Measurements from ENCODE around the gene ZBTB46.

ZBTB46 gene

DNA sequence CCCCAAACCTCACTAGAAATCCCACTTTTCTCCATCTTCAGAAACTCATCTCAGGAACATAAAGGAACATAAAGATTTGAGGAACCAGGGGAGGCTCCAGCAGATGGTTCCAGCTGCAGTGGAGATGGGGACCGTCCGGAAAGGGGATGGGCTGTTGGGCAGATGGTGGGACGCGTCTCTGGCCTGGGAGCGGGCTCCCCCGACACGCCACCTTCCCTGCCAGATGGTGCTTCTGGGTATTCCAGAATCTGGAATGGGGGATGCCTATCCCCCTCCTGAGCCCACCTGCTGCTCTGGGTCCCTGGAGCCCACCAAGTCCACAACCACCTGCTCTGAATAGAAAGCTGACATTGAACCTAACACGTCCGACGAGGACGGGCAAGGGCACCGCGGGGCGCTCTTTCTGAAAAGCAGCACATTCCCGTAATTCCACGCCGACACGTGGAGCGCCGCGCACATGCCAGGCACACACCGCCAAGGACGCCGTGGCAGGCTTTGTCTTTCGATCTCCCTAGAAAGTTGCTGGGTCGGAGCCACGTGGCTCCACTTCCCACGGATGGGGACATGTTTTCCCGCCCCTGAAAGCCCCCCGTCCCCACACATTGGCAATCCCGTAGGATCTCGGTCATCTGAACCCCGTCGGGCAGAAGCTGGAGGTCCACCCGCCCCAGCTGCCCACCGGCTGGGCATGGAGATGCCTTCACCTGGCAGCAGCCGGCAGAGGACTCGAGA, 64.2 kb downstream of the ZBTB46 start:
- DNase-seq (ENCODE audit: low read depth), result no peak

DNA sequence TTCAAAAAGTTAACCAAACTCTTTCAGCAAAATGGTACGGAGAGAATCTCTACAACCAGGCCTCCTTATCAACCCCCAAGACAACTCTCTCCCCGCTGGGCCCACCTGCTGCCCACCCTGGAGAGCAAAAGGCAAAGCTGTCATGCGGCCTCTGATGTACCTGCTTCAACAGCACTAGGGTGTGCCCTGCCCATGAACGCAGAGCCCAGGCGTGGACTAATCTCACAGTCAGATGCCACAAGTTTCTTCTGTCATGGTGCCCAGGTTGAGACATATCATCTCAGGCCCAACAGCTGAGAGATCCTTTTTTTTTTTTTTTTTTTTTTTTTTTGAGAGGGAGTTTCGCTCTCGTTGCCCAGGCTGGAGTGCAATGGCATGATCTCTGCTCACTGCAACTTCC, 65.2 kb downstream of the ZBTB46 start:
- no peak for DNase-seq (ENCODE audit: low read depth)

DNA sequence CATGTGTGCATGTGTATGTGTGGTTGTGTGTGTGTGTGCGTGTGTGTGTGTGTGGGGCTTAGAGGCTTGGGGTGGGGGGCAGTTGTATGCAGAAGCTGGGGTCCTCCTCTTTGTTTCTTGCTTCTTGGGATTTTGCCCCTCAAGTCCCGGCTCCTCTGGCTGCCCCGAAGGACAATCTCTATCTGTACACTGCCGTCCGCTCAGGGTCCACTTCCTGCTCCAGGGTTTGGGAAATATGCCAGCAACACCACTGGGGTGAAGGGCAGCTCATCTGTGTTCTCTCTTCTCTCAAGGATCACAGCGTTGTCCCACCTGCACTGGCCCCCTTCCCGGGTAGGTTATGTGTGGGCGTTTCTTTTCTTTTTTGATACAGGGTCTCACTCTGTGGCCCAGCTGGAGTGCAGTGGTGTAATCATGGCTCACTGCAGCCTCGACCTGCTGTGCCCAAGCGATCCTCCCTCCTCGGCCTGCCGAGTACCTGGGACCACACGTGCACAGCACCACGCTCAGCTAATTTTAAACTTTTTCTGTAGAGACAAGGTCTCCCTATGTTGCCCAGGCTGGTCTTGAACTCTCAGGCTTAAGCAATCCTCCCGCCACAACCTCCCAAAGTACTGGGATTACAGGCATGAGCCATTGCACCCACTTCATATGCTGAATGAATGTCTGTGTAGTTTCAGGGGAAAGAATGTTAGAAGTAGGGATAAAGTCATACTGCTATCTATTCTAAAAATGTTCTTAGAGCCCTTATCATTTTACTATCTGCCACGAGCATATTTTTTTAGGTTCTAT, 65.8 kb downstream of the ZBTB46 start:
- no peak for DNase-seq (ENCODE audit: low read depth)

DNA sequence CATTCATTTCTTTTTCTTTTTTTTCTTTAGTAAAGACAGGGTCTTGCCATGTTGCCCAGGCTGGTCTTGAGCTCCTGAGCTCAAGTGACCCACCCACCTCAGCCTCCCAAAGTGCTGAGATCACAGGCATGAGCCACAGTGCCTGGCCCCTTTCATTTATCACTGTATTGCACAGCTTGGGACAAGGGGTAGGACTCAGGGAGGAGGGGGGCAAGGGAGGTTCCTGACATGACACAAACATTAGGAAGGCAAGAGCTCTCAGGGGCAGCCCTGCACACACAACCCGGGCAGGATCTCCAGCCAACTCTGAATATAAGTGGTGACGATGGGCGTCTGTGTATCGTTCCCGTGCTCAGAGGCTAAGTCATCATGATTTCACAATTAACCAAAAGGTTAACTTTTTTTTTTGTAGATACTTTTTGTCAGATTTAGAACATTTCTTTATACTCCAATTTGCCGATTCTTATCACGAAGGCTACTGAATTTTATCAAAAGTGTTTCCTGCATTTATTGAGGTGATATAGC, 71.6 kb downstream of the ZBTB46 start:
- no peak for DNase-seq (ENCODE audit: low read depth)

DNA sequence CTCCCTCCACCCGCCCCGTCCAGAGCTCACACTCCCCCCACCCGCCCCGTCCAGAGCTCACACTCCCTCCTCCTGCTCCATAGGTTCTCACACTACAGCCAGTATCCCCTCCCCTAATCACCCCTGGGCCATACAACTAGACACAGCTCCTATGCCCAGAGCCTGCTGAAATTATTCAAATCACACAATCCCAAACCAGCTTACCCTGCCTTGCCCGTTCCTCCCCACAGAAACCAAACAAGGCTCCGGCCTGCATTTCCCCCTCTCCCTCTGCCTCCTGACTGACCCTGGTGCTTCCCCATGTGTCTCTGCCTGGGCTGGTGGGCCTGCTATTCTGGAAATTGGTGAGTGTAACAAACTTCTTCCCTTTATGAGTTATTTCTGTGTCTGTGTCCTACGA, 72.9 kb downstream of the ZBTB46 start:
- no peak for DNase-seq (ENCODE audit: low read depth)

DNA sequence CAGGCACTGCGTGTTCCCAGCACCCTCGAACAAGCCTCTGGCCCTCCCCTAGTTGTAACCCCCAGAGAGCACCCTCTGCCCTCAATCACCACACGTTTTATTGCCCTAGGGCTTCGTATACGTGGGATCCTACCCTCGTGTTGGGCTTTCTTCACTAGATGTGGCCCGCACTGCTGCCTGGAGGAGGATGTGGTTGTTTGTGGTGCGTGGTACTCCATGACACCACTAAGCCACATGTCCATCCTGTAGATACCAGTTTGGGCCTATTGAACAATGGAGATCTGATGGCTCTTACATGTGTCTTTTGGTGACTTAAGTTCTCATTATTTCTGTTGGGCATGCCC, 74.4 kb downstream of the ZBTB46 start:
- no peak for DNase-seq (ENCODE audit: low read depth)

DNA sequence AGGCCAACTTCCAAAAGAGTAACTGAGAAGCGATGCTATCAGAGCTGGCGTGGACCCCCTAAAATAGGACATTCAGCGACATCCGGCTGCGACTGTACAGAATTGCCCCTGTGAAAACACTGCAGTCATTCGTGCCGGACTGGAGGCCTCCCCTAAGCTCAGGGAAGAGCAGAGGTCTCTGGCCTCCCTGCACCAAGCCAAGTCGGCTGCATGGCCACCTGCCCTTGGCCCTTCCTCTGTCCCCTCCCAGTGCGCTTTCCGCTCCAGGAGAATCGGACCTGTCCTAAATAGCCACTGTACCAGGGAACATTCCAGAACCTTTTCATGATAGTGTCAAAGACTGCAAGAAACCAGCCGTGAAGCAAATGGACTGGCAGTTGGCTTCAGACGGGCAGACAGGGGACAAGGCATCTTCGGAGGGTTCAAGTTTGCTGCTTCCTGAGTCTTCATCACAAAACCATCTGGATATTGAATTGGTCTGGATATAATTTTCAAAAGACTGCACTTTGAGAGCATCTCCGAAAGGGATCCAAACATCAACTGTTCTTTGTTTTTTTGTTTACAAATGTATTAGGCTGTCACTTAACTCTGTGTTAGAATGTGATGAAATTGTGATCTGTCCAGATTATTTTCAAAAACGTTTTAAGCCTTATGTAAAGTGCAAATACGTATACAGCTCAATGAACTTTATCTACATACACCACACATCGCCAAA, 75.0 kb downstream of the ZBTB46 start:
- DNase-seq (ENCODE audit: low read depth), result no peak

DNA sequence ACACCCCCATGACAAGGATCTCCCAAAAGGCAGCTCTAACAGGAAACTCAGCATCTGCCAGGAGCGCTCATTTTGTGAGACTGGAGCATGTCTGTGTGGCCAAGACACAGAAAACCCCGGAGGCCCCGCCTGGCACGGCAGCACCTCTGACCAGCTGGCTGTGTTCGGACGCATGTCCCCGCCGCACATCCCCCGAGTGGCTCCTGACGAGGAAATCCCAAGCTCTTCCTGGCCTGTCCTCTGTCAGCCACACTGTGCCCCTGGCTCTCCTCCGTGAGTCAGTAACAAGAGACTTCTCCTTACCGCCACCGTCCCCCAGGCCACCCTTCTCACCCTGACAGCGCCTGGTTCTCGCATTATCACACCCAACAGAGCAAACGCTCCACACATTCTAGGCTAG, 77.1 kb downstream of the ZBTB46 start:
- no peak for DNase-seq (ENCODE audit: low read depth)

DNA sequence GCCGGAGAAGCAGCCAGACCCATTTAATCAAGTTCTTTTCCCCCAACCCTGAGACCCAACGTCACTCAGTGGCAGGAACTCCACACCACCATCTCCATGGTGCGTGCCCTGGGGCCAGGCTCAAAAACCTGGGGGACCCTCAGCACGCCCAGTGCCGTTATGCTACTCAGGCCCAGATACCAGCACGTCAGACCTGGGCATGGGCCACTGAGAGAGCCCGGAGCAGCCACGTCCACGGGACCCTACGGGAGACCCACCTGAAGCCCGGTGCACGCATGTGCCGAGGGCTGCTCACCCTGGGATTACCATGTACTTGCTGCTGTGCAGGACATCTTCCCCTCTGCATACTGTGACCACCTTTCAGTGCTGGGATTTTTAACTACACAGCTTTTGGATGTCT, 77.7 kb downstream of the ZBTB46 start:
- DNase-seq (ENCODE audit: low read depth), result no peak

DNA sequence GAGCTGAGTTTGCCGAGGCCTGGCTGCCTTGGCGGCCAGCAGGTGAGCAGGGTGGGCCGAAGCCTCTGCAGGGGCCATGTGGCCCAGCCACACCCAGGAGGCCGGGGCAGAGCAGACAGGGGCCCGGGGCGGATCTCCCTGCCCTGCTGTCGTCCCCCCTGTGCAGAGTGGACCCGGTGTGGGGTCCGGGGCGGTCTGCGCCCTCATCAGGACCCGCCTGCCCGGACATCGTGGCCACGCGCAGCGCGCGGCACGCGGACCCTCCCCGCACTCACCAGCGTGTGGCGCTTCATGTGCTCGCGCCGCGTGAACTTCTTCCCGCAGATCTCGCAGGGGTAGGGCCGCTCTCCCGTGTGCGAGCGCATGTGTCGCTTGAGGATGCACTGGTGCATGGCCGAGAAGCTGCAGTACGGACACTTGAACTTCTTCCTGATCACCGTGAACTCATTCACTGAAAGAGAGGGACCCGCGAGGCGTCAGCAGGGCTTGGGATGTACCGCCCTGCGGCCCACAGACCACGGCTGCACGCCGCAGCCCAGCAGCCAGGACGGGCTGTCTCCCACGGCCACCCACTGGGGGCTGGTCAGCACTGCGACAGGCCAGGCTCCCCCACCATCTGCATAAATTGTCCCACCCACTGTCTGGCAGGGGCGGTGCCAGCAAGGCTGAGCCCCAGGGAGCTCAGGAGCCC, 78.5 kb downstream of the ZBTB46 start:
- DNase-seq (ENCODE audit: low read depth), result no peak

DNA sequence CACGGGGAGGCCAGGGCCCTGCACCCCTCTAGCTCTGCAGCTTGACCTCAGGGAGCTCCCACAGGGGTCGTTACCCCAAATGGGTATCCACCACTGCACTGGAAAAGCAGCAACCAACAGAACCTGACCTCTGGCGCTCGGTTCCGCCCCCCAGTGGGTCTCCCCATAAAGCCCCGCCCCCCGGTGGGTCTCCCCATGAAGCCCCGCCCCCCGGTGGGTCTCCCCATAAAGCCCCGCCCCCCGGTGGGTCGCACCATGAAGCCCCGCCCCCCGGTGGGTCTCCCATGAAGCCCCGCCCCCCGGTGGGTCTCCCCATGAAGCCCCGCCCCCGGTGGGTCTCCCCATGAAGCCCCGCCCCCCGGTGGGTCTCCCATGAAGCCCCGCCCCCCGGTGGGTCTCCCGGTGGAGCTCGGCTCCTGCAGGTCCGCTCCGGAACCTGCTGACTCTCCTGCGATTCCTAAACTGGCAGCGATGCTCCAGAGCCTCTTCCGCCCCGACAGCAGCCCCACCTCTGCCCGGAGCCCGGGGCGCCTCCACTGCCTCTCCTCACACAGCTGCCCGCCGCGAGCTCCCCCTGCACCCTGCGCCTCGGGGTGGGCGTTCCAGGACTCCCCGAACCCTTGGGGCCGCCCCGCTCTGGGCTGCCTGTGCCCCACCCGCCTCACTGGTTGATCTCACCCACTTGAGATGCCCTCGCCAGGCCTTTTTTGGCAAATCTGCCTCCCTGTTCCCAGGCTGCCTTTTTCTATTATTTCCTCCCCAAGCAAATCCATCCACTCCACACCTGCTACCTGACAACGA, 79.4 kb downstream of the ZBTB46 start:
- no peak for DNase-seq (ENCODE audit: low read depth)

DNA sequence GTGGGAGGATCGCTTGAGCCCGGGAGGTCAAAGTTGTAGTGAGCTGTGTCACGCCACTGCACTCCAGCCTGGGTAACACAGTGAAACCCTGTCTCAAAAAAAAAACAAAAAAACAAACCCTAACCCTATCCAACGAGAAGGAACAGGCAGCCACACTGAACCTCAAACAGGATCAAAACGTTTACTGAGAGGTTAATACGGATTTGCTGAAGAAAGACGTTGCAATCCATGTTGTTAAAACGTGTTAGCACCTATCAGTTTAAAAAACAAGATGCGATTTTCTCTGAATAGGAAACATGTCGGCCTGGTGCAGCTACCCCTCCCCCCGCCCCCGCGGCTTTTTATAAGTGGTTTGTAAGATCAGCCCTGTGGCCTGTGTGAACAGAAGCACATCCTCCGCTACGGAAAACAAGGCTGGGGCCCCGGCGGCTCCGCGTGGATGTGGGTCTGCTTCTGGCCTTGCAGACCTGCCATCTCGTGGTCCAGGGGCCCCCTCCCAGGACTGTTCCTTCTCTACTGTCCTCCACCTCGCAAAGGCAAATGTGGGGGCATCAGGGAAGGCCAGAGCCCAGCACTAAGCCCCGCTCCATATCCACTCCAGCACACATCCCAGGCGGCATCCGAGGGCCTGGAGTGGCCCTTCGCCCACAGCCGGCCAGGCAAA, 80.1 kb downstream of the ZBTB46 start:
- no peak for DNase-seq (ENCODE audit: low read depth)

DNA sequence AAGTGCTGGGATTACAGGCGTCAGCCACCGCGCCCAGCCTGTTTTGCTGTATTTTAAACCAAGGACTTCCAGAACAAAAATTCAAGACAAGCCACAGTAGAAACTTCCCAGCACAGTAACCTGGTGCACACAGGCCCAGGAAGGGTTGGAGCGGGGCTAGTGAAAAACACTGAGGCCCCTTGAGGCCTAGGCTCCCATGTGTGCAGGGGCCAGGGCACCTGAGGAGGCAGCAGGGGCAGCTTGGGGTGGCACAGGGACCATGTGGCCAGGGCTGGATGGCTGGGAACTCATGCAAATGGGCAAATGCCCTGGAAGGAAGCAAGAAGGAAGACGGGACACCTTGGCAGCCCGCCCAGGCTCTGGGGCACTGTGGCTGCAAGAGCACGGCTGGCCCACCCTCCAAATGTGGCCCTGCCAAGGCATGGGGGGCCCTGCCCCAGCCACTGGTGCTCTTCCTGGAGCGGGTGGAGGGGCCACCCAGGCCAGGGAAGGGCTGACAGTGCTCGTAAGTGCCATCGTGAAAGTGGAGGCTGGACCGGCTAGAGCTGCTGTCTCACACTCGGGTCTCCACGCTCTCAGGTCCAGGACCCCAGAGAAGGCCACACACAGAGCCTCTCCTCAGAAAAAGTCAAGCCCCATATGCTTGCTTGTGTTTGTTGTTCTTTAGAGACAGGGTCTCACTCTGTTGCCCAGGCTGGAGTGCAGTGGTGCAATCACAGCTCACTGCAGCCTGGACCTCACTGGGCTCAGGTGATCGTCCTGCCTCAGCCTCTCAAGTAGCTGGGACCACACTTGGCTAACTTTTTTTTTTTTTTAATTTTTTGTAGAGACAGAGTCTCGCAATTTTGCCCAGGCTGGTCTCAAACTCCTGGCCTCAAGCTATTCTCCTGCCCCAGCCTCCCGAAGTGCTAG, 81.2 kb downstream of the ZBTB46 start:
- DNase-seq (ENCODE audit: low read depth), result no peak

DNA sequence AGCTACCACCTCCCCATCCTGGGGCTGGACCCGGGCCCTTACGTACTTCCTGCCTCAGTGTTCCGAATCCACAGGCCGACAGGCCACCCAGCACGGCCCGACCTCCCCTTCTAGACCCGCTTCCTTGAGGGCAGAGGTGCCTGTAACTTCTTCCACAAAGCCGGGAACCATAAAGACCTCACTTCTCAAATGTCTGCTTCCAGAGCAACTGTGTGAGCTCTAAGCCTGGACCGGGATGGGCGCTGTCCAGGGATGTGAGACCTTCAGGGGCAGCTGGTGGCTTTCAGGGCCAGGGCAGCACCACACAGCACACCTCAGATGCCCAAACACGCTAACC, 82.2 kb downstream of the ZBTB46 start:
- DNase-seq (ENCODE audit: low read depth), result no peak

DNA sequence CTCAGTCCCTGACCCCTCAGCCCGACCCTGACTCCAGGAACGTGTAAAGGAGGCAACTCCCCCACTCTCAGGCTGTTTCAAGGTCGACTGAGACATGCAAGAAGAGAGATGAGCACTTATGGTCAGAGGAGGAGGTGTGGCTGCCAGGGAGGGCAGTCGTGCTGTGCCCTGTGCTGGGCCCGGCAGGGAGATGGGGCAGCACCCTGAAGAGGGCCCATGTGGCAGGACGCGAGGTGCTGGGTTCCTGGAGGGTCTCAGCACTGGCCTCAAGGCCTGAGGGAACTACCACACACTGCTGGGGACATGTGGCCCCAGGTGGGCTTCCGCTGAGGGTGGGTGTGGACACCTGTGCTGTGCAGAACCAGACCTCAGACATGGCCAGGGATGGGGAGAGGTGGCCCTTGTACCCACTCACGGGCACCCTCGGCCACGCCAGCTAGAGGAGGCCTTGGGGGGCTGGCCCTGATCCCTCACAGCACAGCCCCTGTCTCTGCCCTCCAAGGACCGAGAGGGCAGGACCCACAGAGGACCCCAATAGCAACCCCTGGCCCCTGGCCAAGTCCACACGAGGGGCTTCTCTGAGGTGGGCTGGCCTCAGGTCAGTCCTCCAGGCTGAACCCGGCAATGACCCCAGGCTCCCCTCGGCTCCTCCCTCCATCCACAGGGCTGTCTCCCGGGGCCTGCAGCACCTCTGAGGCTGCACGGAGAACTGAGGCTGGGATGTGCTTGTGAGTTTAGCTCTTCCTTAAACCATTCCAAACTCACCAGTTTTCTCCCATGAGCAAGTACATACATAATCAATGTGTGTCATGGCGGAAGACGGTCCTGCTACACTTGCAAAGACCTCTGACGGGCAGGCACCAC, 82.8 kb downstream of the ZBTB46 start:
- DNase-seq (ENCODE audit: low read depth), result no peak

DNA sequence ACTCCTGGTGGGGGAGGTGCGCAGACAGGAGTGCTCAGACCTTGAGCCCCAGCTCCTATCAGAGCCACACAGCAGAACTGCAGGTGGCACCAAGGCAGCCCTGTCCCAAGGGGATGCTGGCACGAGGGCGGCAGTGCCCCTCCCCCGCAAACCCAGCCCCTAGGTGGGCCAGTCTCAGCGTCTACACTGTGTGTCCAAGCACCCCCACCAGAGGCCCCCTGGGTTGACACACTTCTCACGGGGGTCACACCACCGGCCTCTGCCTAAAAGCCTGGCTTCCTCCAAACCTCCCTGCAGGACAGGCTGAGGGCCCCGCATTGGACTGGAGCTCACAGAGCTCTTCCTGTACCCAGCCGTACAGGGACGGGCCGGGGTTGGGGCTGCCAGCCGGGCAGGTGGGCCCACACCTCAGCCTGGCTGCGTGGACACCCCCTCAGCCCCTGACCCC, 83.4 kb downstream of the ZBTB46 start:
- no peak for DNase-seq (ENCODE audit: low read depth)

DNA sequence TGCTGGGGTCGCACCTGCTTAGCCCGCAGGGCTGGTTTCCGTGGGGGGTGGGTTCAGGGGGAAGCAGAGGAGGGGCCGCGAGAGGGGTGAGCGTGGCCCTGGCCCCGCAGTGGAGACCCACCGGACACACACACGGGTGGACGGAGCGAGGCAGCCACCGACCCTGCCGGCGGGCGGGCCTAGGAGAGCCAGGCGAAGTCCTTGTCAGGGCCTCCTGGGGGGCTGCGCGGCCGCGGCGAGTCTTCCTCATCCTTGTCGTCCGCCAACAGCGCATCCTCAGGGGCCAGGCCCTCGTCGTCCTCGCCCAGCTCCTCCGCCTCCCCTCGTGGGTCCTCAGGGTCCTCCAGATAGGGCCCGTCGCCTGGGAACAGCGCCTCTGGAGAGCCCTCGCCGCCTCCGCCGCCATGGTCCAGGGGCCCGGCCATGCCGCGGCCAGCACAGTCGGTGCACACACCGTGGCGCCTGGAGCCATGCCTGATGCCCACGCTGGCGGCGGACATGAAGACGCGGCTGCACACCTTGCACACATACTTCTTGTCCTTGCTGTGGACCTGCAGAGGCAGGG, 84.2 kb downstream of the ZBTB46 start:
- DNase-seq (ENCODE audit: low read depth), result no peak

DNA sequence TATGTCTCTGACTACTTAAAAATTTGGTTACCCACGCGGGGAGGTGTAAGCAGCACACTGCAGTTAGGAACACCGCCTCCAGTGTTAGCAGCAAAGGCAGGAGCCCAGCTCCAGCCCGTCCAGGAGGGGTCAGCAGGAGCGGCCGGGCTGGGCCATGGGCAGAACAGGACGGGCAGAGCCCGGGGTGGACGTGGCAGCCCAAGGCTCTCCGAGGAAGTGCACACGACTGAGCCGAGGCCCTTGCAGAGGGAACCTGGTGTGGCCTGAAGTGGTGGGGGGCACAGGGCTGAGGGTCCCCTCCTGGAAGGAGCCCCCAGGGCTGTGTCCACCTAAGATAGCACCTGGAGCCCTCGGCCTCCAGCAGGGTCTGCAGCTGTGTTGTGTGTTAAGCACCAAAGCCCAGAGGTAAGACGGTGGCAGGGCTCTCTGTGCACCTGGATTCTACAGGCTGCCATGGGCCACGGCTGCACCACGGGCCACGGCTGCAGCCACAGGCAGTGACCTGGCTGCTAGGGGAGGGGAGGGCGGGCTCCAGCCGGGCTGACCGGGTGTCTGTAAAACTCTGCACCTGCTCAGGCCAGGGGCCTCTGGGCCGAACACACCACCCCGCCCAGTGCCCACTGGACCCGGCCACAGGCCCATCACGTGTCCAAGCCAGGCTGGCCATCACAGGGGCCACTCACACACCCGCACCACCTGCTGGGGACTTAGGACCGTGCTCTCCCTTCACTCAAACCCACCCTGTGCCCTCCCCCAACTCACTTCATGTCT, 84.9 kb downstream of the ZBTB46 start:
- DNase-seq (ENCODE audit: low read depth), result no peak
